Endothelial cell of umbilical vein (primary cell): ENCODE data around the gene MVB12B. TPM values are rescaled to one million over a fixed set of nuclear protein-coding genes. Genes with fewer than 3 reads are reported as not detected.

Experiments used
- BruUV-seq: library from RNA; stranded (reverse); fragments of 400-500 nt; replicated peaks from 2 replicates; lab custom pipeline; 2021; lab: Mats Ljungman, UMichigan
- CTCF ChIA-PET: fragments of 300-600, 350-600 bp; sonication (Branson Sonifier 250); formaldehyde crosslinking; loops from one replicate; lab custom pipeline; 2021; ENCODE audit warnings: antibody characterized with exemption, inconsistent platforms; lab: Charles Lee
- POLR2A ChIA-PET: fragments of 300-600, 350-600 bp; sonication (Branson Sonifier 250); formaldehyde crosslinking; loops from one replicate; lab custom pipeline; 2021; ENCODE audit warnings: antibody characterized with exemption, inconsistent platforms; lab: Charles Lee
- DNase-seq: peaks from one replicate; pipeline ENCODE4 v3.0.0-alpha.2; 2011; ENCODE audit warnings: low read depth, low spot score
- FAIRE-seq: peaks from 2 replicates; lab custom pipeline; 2011; peaks lifted over from hg19 to GRCh38; lab: Jason Lieb, UNC
- H2AFZ ChIP-seq: 2 replicates; pipeline ENCODE4 v1.6.0; 2012; ENCODE audit warnings: low read depth, low read length, control low read depth, inconsistent platforms
- H3K27ac ChIP-seq: 2 replicates; pipeline ENCODE4 v1.5.1; 2011; ENCODE audit warnings: low read depth, mild to moderate bottlenecking, control low read depth, low read length, moderate library complexity; ENCODE audit not compliant: insufficient read depth
- H3K27me3 ChIP-seq, 2 experiments: 2 replicates each; pipeline versions ENCODE4 v1.6.0 to v1.6.1; 2011; ENCODE audit warnings: low read length in 2 of 2, mixed read lengths in 1 of 2; ENCODE audit not compliant: control insufficient read depth in 2 of 2, insufficient read depth in 2 of 2
- H3K36me3 ChIP-seq, 2 experiments: 2 replicates in 1 of 2; 3 replicates in 1 of 2; pipeline ENCODE4 v1.5.1; 2011; ENCODE audit warnings: low read length in 2 of 2, mild to moderate bottlenecking in 1 of 2, moderate library complexity in 1 of 2; ENCODE audit not compliant: control insufficient read depth in 2 of 2, insufficient read depth in 2 of 2; ENCODE audit errors: extremely low read depth in 1 of 2
- H3K4me1 ChIP-seq: 3 replicates; pipeline ENCODE4 v1.5.1; 2011; ENCODE audit warnings: mild to moderate bottlenecking, low read length; ENCODE audit not compliant: control insufficient read depth, insufficient read depth; ENCODE audit errors: extremely low read depth
- H3K4me2 ChIP-seq: 2 replicates; pipeline ENCODE4 v1.6.1; 2011; ENCODE audit warnings: low read length, control low read depth, mixed read lengths; ENCODE audit not compliant: insufficient read depth
- H3K4me3 ChIP-seq, 3 experiments: fragments of 200-600 bp in 1 of 3; sonication (generic), shearing (Covaris generic) in 1 of 3; replicated peaks in 1 of 3; 2 replicates each; pipeline ENCODE4 v1.5.1; 2011 to 2016; ENCODE audit warnings: control low read depth in 3 of 3, low read length in 3 of 3, mild to moderate bottlenecking in 2 of 3, inconsistent platforms in 1 of 3, low read depth in 1 of 3, moderate library complexity in 1 of 3; ENCODE audit not compliant: insufficient read depth in 1 of 3
- H3K79me2 ChIP-seq: 2 replicates; pipeline ENCODE4 v1.6.0; 2012; ENCODE audit warnings: low read length, inconsistent platforms; ENCODE audit not compliant: control insufficient read depth, insufficient read depth
- H3K9ac ChIP-seq: replicated peaks from 2 replicates; pipeline ENCODE3; 2011; ENCODE audit warnings: low read length, control low read depth; ENCODE audit not compliant: insufficient read depth; ENCODE audit errors: extremely low read depth
- H3K9me1 ChIP-seq: replicated peaks from 3 replicates; pipeline ENCODE4 v1.6.0; 2011; ENCODE audit warnings: mild to moderate bottlenecking, low read length; ENCODE audit not compliant: control insufficient read depth, insufficient read depth; ENCODE audit errors: extremely low read depth
- H3K9me3 ChIP-seq: replicated peaks from 2 replicates; pipeline ENCODE4 v1.5.1; 2012; ENCODE audit warnings: low read length, inconsistent platforms; ENCODE audit not compliant: control insufficient read depth, insufficient read depth
- H4K20me1 ChIP-seq: replicated peaks from 2 replicates; pipeline ENCODE3; 2011; ENCODE audit warnings: mild to moderate bottlenecking, low read length; ENCODE audit not compliant: control insufficient read depth, insufficient read depth; ENCODE audit errors: extremely low read depth
- EZH2 ChIP-seq: IDR thresholded peaks from 2 replicates; pipeline ENCODE4 v1.6.1; 2012; ENCODE audit warnings: borderline replicate concordance, low read depth, mild to moderate bottlenecking, moderate library complexity, low read length, inconsistent platforms; ENCODE audit not compliant: severe bottlenecking
- FOS ChIP-seq: IDR thresholded peaks from 2 replicates; pipeline ENCODE4 v1.6.1; 2011; ENCODE audit warnings: mild to moderate bottlenecking, low read length, moderate library complexity, borderline replicate concordance; ENCODE audit not compliant: insufficient read depth
- GATA2 ChIP-seq: IDR thresholded peaks from 2 replicates; pipeline ENCODE4 v1.7.0; 2011; ENCODE audit warnings: low read depth, mild to moderate bottlenecking, moderate library complexity, mixed read lengths, low read length; ENCODE audit not compliant: insufficient read length, insufficient read depth
- JUN ChIP-seq: IDR thresholded peaks from 2 replicates; pipeline ENCODE4 v1.6.1; 2011; ENCODE audit warnings: borderline replicate concordance, low read depth; ENCODE audit not compliant: insufficient read length, insufficient read depth
- MYC ChIP-seq: IDR thresholded peaks from one replicate; pipeline ENCODE4 v1.6.1; 2011; ENCODE audit warnings: mild to moderate bottlenecking, low read depth, low read length
- POLR2A ChIP-seq: IDR thresholded peaks from 2 replicates; pipeline ENCODE4 v1.6.1; 2012; ENCODE audit warnings: low read depth, mild to moderate bottlenecking, control low read depth, low read length
- POLR2AphosphoS5 ChIP-seq: IDR thresholded peaks from 2 replicates; pipeline ENCODE4 v1.6.1; 2012; ENCODE audit warnings: low read depth, mild to moderate bottlenecking, control low read depth, low read length, moderate library complexity; ENCODE audit not compliant: insufficient read depth
- dilution Hi-C: fragments of 300-500 bp; cut with MboI; formaldehyde crosslinking; loops from one replicate; pipeline ENCODE4 v1.15.0; 2019; ENCODE audit warnings: low sequenced_read_pairs; ENCODE audit not compliant: extremely low pct_ligation_motif_present
- intact Hi-C: fragments of 100-400 bp; cut with micrococcal nuclease; formaldehyde crosslinking; loops from one replicate; pipeline ENCODE4 v1.10.0; 2022
- polyA plus RNA-seq, 4 experiments: library from polyadenylated mRNA; depleted of rRNA in 3 of 4; stranded (reverse) in 3 of 4; unstranded in 1 of 4; fragments of >200 nt; gene quantifications; 2 replicates each; pipeline versions ENCODE4 v1.2.1 to v1.2.3, GENCODE V29; 2011 to 2012; ENCODE audit warnings: missing spikeins in 1 of 4
- total RNA-seq: library from RNA; stranded (reverse); gene quantifications from 2 replicates; pipeline ENCODE4 v1.2.3, GENCODE V29; 2021
- TF ChIP-seq, protein P1 (sequence below), 2 donors: IDR thresholded peaks; 1 replicate in 1 of 2; 2 replicates in 1 of 2; pipeline ENCODE4 v1.5.1; 2011; ENCODE audit warnings: low read length in 2 of 2, mild to moderate bottlenecking in 2 of 2, moderate library complexity in 2 of 2, control low read depth in 1 of 2, inconsistent platforms in 1 of 2, low read depth in 1 of 2; ENCODE audit not compliant: insufficient read depth in 1 of 2; ENCODE audit errors: extremely low read depth in 1 of 2
- TF ChIP-seq, protein P2 (sequence below): IDR thresholded peaks from 2 replicates; pipeline ENCODE4 v1.6.1; 2011; ENCODE audit not compliant: insufficient read depth, insufficient read length

The MVB12B gene
- total and polyA plus RNA-seq, 2 donors (not counting 3 experiments of a cell fraction or from before 2014, with no cell fraction given), result 6.6 to 17.3 TPM

DNA sequence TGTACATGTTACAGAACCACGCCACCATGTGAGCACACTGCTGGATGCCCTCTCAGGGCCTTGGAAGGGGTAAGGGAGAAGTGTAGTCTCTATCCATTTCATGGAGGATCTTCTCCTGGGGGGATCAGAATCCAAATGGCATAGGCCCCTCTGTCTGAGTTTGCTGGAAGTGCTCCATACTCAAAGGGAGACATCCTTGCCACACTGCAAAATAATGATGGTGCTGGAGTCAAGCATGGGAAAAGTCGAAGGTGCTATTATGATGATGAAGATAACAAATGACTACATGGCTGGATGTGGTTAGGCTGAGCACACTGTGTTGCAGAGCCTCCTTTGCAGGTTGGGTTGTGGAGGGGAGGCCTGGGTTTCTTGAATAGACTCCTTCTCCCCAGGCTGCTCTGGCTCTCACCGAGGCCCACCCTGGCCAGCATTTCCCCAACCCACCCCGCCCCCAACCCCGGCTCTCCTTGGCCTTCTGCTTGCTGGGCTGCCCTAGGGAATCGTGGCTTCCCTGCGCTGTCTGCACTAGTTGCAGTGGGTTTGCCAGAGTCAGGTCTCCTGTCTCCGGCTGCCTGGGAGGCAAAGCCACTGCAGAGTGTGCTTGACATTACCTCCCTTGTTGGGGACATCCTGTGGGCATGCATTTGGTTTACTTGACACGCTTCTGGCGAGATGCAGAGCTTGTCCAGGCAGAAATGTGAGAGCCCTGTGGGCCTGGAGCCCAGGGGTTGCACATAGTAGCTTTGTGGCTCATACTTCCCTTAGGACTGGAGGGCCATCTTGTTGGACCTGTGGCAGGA lies 3.0 kb downstream of the MVB12B start:
- no peaks in the 10 kb centered on the region for H3K27me3 ChIP-seq
- H3K79me2 ChIP-seq, result peaks cover 2% of the 10 kb centered on the region
- H2AFZ ChIP-seq, result no peak overlapping the region
- no peaks in the 10 kb centered on the region for H4K20me1 ChIP-seq
- no peaks in the 10 kb centered on the region for H3K9me3 ChIP-seq
- H3K9me1 ChIP-seq, result no peaks in the 10 kb centered on the region
- TF ChIP-seq EZH2, result no peak
- TF ChIP-seq JUN, result no peak
- TF ChIP-seq, protein P1, sequence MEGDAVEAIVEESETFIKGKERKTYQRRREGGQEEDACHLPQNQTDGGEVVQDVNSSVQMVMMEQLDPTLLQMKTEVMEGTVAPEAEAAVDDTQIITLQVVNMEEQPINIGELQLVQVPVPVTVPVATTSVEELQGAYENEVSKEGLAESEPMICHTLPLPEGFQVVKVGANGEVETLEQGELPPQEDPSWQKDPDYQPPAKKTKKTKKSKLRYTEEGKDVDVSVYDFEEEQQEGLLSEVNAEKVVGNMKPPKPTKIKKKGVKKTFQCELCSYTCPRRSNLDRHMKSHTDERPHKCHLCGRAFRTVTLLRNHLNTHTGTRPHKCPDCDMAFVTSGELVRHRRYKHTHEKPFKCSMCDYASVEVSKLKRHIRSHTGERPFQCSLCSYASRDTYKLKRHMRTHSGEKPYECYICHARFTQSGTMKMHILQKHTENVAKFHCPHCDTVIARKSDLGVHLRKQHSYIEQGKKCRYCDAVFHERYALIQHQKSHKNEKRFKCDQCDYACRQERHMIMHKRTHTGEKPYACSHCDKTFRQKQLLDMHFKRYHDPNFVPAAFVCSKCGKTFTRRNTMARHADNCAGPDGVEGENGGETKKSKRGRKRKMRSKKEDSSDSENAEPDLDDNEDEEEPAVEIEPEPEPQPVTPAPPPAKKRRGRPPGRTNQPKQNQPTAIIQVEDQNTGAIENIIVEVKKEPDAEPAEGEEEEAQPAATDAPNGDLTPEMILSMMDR (IDR thresholded peaks at IDR 0.05; ENCODE audit: extremely low read depth in 1 of 2, insufficient read depth in 1 of 2, low read depth in 1 of 2, low read length in 2 of 2), result no peak
- no peak for TF ChIP-seq POLR2AphosphoS5
- TF ChIP-seq MYC, result no peak
- TF ChIP-seq, protein P2, sequence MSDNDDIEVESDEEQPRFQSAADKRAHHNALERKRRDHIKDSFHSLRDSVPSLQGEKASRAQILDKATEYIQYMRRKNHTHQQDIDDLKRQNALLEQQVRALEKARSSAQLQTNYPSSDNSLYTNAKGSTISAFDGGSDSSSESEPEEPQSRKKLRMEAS, result no peak
- TF ChIP-seq POLR2A, result no peak
- no peak for TF ChIP-seq FOS
- TF ChIP-seq GATA2, result no peak
- no TSS peak for BruUV-seq
- H3K36me3 ChIP-seq, result no peaks in the 10 kb centered on the region
- peaks cover 8% of the 10 kb centered on the region for H3K4me1 ChIP-seq
- FAIRE-seq (no peak), DNase-seq (no peak)
- POLR2A ChIA-PET, result no interaction called here
- intact Hi-C loops (no loop called here), dilution Hi-C loops (no loop called here)
- H3K4me2 ChIP-seq, result no peak overlapping the region
- no peak overlapping the region for H3K9ac ChIP-seq
- H3K27ac ChIP-seq, result no peak overlapping the region
- CTCF ChIA-PET, result interaction anchor here (3.2 kb wide), 1 partner anchor 62 kb away, joined by 14 read pairs; no protein-coding TSS in a partner anchor
- H3K4me3 ChIP-seq, result no peak overlapping the region
